VCaP (cell line): ENCODE results near the gene NCMAP.

Experiments
- H3K27ac ChIP-seq: fragments of 450-650 bp; 2 replicates; pipeline ENCODE4 v1.5.1; 2017
- CTCF ChIP-seq: fragments of 450-650 bp; conservative IDR thresholded peaks from 2 replicates; pipeline ENCODE4 v1.5.1; 2017; ENCODE audit warnings: mild to moderate bottlenecking, moderate library complexity

NCMAP gene

GRCh38 chr1:24580756-24581155 is 24.9 kb downstream of the NCMAP start:
- TF ChIP-seq CTCF: no peak
- no peak overlapping the region for H3K27ac ChIP-seq

- no peak for TF ChIP-seq CTCF
Measured at GRCh38 chr1:24584171-24584647, 28.3 kb downstream of the NCMAP start.

GRCh38 chr1:24586119-24586518 is 30.2 kb downstream of the NCMAP start:
- TF ChIP-seq CTCF: no peak
- H3K27ac ChIP-seq: no peak overlapping the region

More at GRCh38 chr1:24584171-24584647, 28.3 kb downstream of the NCMAP start:
- no peak overlapping the region for H3K27ac ChIP-seq

GRCh38 chr1:24586970-24587820 is 31.3 kb downstream of the NCMAP start:
- TF ChIP-seq CTCF: peak; percentile 82
- no peak overlapping the region for H3K27ac ChIP-seq

GRCh38 chr1:24588573-24588972 is 32.7 kb downstream of the NCMAP start:
- TF ChIP-seq CTCF: no peak
- H3K27ac ChIP-seq: no peak overlapping the region

GRCh38 chr1:24589200-24589599 is 33.3 kb downstream of the NCMAP start:
- TF ChIP-seq CTCF: no peak
- H3K27ac ChIP-seq: no peak overlapping the region

GRCh38 chr1:24591781-24592180 is 35.9 kb downstream of the NCMAP start:
- TF ChIP-seq CTCF: no peak
- H3K27ac ChIP-seq: no peak overlapping the region
